Esophagus squamous epithelium (tissue), 5 donors: ENCODE measurements around the gene SEMA5A. TPM values are rescaled to one million over a fixed set of nuclear protein-coding genes. Genes with fewer than 3 reads are reported as not detected.

Source experiments
- DNase-seq: peaks from one replicate; lab custom pipeline; 2025; lab: John Stamatoyannopoulos, UW
- H3K27ac ChIP-seq, 4 donors: fragments of 200-600 bp; sonication (generic); one replicate each; pipeline ENCODE4 v1.5.1; 2016 to 2019; ENCODE audit warnings: mild to moderate bottlenecking in 1 of 4
- H3K27me3 ChIP-seq, 4 donors: fragments of 200-600 bp; sonication (generic); 1 replicate in 3 of 4; 2 replicates in 1 of 4; pipeline versions ENCODE4 v1.5.1 to v1.6.0; 2017 to 2021; ENCODE audit warnings: antibody characterized with exemption in 1 of 4
- H3K36me3 ChIP-seq, 3 donors: fragments of 200-600 bp; sonication (generic); one replicate each; pipeline ENCODE4 v1.5.1; 2016 to 2019
- H3K4me1 ChIP-seq, 3 donors: fragments of 200-600 bp; sonication (generic); one replicate each; pipeline ENCODE4 v1.5.1; 2017 to 2019
- H3K4me3 ChIP-seq, 4 donors: fragments of 200-600 bp; sonication (generic); 1 replicate in 3 of 4; 2 replicates in 1 of 4; pipeline ENCODE4 v1.5.1; 2016 to 2019; ENCODE audit warnings: mild to moderate bottlenecking in 2 of 4, moderate library complexity in 1 of 4
- H3K9me3 ChIP-seq, 3 donors: fragments of 200-600 bp; sonication (generic); one replicate each; pipeline ENCODE4 v1.5.1; 2016 to 2019
- POLR2A ChIP-seq, 4 donors: fragments of 450-650 bp; IDR thresholded peaks; one replicate each; pipeline ENCODE4 v1.6.1; 2017; ENCODE audit warnings: antibody characterized with exemption in 4 of 4, mild to moderate bottlenecking in 4 of 4, moderate library complexity in 3 of 4
- WGBS, 2 donors: methylation state at CpG; one replicate each; pipeline ENCODE4 v1.1.5; 2018; 5-methylcytosine and 5-hydroxymethylcytosine counted together
- intact Hi-C: fragments of 100-400 bp; cut with DNase I; formaldehyde crosslinking; loops from one replicate; pipeline ENCODE4 v1.15.0; 2022
- total RNA-seq, 4 donors: library from RNA; depleted of rRNA; stranded (reverse); fragments of >200 nt; gene quantifications; one replicate each; pipeline ENCODE4 v1.1.0, GENCODE V29; 2016
- TF ChIP-seq, protein P1 (sequence below), 6 experiments: fragments of 450-650 bp in 4 of 6; fragments of 200-600 bp in 2 of 6; sonication (generic) in 2 of 6; IDR thresholded peaks; one replicate each; pipeline ENCODE4 v1.5.1; 2016 to 2019; ENCODE audit warnings: antibody characterized with exemption in 6 of 6, mild to moderate bottlenecking in 4 of 6, moderate library complexity in 4 of 6
- donor health status: DM: yes; HTN: yes; CAD: no.

SEMA5A gene
- total RNA-seq, 4 donors from 2014 or later: 3.9 to 9.4 (median 8.4) TPM

- DNase-seq: no peak
- H3K9me3 ChIP-seq: peaks cover 0 to 19% (median 16%) of the 10 kb centered on the region in 3 donors
- WGBS, 2 donors: 73 to 85% methylated on average over 10 of the region's 10 CpGs
- peaks cover 0 to 12% (median 6%) of the 10 kb centered on the region in 3 donors for H3K4me1 ChIP-seq
- no peaks in the 10 kb centered on the region for H3K27me3 ChIP-seq
- no peak overlapping the region for H3K4me3 ChIP-seq
- no peaks in the 10 kb centered on the region for H3K36me3 ChIP-seq
- intact Hi-C loops: no loop called here
- no peak for TF ChIP-seq POLR2A (IDR thresholded peaks at IDR 0.05)
- TF ChIP-seq, protein P1, sequence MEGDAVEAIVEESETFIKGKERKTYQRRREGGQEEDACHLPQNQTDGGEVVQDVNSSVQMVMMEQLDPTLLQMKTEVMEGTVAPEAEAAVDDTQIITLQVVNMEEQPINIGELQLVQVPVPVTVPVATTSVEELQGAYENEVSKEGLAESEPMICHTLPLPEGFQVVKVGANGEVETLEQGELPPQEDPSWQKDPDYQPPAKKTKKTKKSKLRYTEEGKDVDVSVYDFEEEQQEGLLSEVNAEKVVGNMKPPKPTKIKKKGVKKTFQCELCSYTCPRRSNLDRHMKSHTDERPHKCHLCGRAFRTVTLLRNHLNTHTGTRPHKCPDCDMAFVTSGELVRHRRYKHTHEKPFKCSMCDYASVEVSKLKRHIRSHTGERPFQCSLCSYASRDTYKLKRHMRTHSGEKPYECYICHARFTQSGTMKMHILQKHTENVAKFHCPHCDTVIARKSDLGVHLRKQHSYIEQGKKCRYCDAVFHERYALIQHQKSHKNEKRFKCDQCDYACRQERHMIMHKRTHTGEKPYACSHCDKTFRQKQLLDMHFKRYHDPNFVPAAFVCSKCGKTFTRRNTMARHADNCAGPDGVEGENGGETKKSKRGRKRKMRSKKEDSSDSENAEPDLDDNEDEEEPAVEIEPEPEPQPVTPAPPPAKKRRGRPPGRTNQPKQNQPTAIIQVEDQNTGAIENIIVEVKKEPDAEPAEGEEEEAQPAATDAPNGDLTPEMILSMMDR (IDR thresholded peaks at IDR 0.05): no peak
- H3K27ac ChIP-seq: no peak overlapping the region
Measured at GRCh38 chr5:9474219-9475002, 71.5 kb downstream of the SEMA5A start.

DNA sequence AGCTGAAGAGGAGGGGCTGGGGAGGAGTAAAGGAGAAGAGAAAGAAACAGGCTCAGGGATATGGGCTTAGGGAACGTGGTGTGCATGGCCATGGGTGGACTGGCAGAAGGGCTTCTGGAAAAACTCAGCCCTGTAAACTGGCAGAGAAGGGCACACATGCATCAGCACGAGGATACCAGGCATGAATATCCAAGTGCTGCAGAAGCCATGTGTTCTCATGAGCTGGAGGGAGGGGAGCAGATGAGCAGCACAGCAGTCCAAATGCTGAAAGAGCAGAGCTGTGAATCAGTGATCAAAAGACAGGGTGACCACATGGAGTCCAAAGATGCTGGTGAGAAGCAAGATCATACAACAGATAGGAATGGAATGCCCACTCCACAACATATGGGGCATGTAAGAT lies 72.3 kb downstream of the SEMA5A start:
- peaks cover 0 to 16% (median 15%) of the 10 kb centered on the region in 3 donors for H3K9me3 ChIP-seq
- 65 to 67% methylated on average over 2 of the region's 2 CpGs for WGBS, 2 donors
- intact Hi-C loops: no loop called here
- H3K4me3 ChIP-seq: no peak overlapping the region
- H3K4me1 ChIP-seq: peaks cover 0 to 20% (median 9%) of the 10 kb centered on the region in 3 donors
- no peak for DNase-seq
- no peak overlapping the region for H3K27ac ChIP-seq
- TF ChIP-seq POLR2A (IDR thresholded peaks at IDR 0.05): no peak
- TF ChIP-seq, protein P1 (IDR thresholded peaks at IDR 0.05): no peak
- no peaks in the 10 kb centered on the region for H3K27me3 ChIP-seq
- no peaks in the 10 kb centered on the region for H3K36me3 ChIP-seq

GRCh38 chr5:9470410-9470809 lies 75.5 kb downstream of the SEMA5A start:
- intact Hi-C loops: no loop called here
- Histone ChIP-seq H3K36me3 (no peaks in the 10 kb centered on the region), H3K27ac (no peak overlapping the region), H3K4me3 (no peak overlapping the region), H3K4me1 (peaks cover 5 to 43% (median 17%) of the 10 kb centered on the region in 3 donors), H3K27me3 (no peaks in the 10 kb centered on the region), H3K9me3 (no peaks in the 10 kb centered on the region)
- WGBS, 2 donors: 95 to 100% methylated on average over 1 of the region's 1 CpG
- no peak for DNase-seq
- TF ChIP-seq, protein P1 (IDR thresholded peaks at IDR 0.05): no peak
- no peak for TF ChIP-seq POLR2A (IDR thresholded peaks at IDR 0.05)

DNA sequence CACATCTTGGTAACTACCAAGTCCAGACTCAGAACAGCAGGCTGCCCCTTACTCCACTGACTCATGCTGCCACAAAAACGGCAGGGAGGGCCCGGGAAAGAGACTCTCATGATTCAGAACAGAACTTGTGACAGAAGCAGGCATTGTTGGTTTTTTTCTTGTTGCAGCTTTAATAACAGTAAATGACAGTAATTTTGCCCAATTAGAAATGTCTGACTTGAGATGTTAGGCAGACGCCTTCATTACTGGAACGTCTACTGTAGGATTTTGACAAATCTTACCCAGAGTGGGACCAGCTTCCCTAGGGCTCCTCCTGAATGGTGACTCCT lies 77.9 kb downstream of the SEMA5A start:
- 22 to 42% methylated on average over 4 of the region's 4 CpGs for WGBS, 2 donors
- no peaks in the 10 kb centered on the region for H3K9me3 ChIP-seq
- no peak overlapping the region for H3K4me3 ChIP-seq
- intact Hi-C loops: no loop called here
- H3K27ac ChIP-seq: peak overlapping the region; percentile 66 to 83 (median 78)
- TF ChIP-seq POLR2A (IDR thresholded peaks at IDR 0.05): no peak
- TF ChIP-seq, protein P1 (IDR thresholded peaks at IDR 0.05): no peak
- H3K36me3 ChIP-seq: no peaks in the 10 kb centered on the region
- no peaks in the 10 kb centered on the region for H3K27me3 ChIP-seq
- DNase-seq: no peak
- peaks cover 5 to 43% (median 17%) of the 10 kb centered on the region in 3 donors for H3K4me1 ChIP-seq

DNA sequence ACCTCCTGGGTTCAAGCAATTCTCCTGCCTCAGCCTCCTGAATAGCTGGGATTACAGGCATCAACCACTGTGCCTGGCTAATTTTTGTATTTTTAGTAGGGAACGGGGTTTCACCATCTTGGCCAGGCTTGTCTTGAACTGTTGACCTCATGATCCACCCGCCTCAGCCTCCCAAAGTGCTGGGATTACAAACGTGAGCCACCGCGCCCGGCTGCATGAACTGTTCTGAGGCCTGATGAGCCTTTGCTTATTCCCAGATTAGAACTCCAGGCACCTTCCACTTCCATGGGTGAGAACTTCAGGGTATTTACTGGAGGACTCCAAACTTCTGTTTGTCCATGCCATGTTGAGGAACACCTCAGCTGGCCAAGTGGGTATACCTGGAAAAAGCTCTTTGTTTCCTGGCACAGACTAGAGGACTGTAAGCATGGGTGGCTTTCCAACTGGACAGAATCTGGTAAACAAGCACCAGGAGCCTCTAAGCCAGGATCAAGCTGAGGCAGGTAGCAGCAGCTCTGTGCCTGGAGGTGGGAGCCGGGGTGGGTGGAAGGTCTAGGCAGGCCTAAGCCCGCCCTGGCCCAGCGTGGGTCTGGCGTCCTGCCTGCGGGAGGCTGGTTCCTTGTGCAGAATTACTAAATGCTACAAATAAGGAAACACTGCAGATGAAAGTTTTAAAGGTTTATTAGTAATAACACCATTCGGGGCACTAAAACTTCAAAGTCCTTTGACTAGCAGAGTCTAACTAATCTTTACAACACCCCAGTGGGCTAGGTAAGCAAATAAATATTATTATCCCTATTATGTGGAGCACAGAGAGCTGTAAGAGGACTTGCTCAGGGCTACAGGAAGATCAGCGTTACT lies 78.4 kb downstream of the SEMA5A start:
- TF ChIP-seq POLR2A (IDR thresholded peaks at IDR 0.05): no peak
- TF ChIP-seq, protein P1 (IDR thresholded peaks at IDR 0.05): no peak
- Histone ChIP-seq H3K27ac (peak overlapping the region; percentile 66 to 83 (median 78)), H3K27me3 (no peaks in the 10 kb centered on the region), H3K9me3 (no peaks in the 10 kb centered on the region), H3K36me3 (no peaks in the 10 kb centered on the region), H3K4me3 (no peak overlapping the region), H3K4me1 (peaks cover 5 to 43% (median 17%) of the 10 kb centered on the region in 3 donors)
- intact Hi-C loops: no loop called here
- 42 to 43% methylated on average over 9 to 13 of the region's 13 CpGs for WGBS, 2 donors
- no peak for DNase-seq
